Endothelial cell of umbilical vein (primary cell): ENCODE results near the gene PRDM1.

Experiments used
- TF ChIP-seq, protein P1 (sequence below): IDR thresholded peaks from 2 replicates; pipeline ENCODE4 v1.6.1; 2011; ENCODE audit not compliant: insufficient read depth, insufficient read length
- TF ChIP-seq, protein P2 (sequence below), 2 donors: IDR thresholded peaks; 1 replicate in 1 of 2; 2 replicates in 1 of 2; pipeline ENCODE4 v1.5.1; 2011; ENCODE audit warnings: low read length in 2 of 2, mild to moderate bottlenecking in 2 of 2, moderate library complexity in 2 of 2, control low read depth in 1 of 2, inconsistent platforms in 1 of 2, low read depth in 1 of 2; ENCODE audit not compliant: insufficient read depth in 1 of 2; ENCODE audit errors: extremely low read depth in 1 of 2

DNA sequence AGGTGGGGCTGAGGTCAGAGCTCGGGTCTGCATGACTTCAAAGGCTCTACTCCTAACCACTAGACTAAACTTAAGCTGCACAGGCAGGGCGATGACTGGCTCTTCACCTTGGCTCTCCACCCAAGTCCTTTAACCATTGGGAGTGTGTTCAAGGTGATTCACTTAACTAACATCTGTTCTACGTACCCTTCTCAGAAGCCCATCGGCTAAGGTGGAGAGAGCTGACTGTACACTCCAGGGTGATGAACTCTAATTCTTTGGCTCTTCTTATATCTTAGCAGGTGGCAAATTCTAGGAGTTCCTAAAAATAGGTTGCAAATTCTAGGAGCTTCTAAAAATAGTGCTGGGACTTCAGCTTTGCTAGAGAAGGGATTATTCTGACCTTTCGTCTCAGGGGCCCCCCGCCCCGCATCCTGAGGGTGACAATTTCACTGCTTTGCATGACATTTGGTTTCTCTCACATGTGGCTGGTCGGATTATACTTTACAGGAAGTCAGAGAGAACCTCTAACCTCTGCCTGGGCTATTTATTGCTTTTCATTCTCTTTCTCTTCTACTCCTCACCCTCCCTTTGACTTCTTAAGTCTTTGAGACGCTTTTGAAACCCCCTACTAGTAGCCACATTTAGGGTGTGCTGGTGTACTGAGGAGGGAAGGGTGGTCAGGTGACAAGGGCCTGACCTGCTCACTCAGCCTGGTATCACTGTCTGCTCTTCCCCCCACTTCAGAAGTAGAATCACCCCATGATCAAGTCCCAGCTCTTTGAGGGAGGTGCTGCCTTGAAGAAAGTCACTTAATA lies 55.5 kb downstream of the PRDM1 start:
- TF ChIP-seq, protein P1, sequence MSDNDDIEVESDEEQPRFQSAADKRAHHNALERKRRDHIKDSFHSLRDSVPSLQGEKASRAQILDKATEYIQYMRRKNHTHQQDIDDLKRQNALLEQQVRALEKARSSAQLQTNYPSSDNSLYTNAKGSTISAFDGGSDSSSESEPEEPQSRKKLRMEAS = no peak
- TF ChIP-seq, protein P2, sequence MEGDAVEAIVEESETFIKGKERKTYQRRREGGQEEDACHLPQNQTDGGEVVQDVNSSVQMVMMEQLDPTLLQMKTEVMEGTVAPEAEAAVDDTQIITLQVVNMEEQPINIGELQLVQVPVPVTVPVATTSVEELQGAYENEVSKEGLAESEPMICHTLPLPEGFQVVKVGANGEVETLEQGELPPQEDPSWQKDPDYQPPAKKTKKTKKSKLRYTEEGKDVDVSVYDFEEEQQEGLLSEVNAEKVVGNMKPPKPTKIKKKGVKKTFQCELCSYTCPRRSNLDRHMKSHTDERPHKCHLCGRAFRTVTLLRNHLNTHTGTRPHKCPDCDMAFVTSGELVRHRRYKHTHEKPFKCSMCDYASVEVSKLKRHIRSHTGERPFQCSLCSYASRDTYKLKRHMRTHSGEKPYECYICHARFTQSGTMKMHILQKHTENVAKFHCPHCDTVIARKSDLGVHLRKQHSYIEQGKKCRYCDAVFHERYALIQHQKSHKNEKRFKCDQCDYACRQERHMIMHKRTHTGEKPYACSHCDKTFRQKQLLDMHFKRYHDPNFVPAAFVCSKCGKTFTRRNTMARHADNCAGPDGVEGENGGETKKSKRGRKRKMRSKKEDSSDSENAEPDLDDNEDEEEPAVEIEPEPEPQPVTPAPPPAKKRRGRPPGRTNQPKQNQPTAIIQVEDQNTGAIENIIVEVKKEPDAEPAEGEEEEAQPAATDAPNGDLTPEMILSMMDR (IDR thresholded peaks at IDR 0.05; ENCODE audit: extremely low read depth in 1 of 2, insufficient read depth in 1 of 2, low read depth in 1 of 2, low read length in 2 of 2) = no peak
